Measurements from ENCODE around the gene TM2D3.

The TM2D3 gene

DNA sequence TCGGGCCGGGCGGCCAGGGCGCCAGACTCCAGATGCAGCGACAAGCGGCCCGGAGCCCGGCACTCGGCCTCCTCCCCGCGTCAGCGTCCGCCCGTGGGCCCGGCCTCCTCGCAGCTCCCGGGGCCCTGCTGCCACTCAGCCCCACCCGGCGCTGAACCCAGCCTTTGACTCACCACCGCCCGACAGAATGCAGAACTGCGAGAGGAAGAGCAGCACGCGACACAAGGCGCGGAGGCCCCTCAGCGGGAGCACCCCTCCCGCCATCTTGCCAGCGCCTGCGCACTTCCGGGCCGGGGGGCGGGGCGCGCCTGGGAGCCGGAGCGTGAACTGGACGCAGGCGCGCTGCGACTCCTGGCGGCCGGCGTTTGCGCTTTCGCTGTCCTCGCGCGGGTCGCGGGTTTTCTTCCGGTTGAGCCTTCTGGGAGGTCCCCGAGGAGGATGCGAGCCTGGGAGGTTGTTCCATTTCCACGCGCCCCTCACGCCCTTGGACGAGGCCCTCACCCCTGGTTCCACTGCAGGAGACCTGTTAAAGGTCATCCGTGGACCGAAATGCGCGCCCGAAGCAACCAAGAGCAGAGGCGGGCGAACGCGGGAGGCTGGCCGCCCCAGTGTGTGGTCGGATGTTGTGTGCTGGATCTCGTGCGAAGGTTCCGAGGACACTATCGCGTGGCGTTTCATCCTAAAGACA, at the start of gene TM2D3:
TSS of gene TM2D3 (minus strand) at position 284 of the 688 bp plus-strand sequence. CDS start at position 264, 20 bp downstream.
- peak; percentile 91 for DNase-seq (ENCODE audit: low read depth)

DNA sequence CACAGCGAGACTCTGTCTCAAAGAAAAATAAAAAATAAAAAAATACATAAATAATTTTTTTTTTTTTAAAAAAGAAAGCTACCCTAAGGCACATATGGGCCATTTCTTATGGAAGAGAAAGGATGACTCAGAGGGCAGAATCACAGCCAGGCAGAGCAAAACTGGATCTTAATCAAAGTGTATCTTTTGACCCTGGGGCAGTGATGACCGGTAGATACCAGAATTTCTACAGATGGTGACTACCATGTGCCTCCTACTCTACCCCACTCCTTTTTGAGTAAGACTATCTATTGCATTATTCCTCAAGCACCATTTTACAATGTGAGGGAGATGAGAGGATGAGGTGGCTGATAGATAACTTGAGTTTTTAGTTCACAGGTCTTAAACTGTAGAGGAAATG, 46.1 kb upstream of the TM2D3 start:
- DNase-seq (ENCODE audit: low read depth), result no peak

GRCh38 chr15:101697488-101697887, 45.3 kb upstream of the TM2D3 start:
- DNase-seq (ENCODE audit: low read depth), result no peak

DNA sequence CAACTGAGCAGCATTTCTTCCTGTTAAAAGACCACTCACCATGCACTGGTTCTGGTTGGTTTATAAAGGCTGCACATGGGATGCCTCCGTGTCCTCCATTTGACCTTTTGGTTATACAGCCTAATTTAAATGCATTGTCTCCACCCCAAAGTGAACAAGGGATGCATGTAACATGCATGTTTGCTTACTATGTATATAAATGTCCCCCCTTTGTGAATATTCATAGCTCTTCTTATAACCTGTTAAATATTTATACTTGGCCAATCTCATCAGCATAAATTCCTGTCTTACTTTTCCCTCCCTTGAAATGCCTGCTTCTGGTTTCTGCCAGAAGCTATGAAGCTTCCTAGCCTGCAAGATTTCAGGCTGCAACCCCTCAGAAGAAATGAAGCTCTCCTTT, 44.6 kb upstream of the TM2D3 start:
- no peak for DNase-seq (ENCODE audit: low read depth)

- DNase-seq (ENCODE audit: low read depth), result no peak
Observed at GRCh38 chr15:101694261-101694660, 42.1 kb upstream of the TM2D3 start.

GRCh38 chr15:101692801-101693598, 40.8 kb upstream of the TM2D3 start:
- DNase-seq (ENCODE audit: low read depth), result no peak

DNA sequence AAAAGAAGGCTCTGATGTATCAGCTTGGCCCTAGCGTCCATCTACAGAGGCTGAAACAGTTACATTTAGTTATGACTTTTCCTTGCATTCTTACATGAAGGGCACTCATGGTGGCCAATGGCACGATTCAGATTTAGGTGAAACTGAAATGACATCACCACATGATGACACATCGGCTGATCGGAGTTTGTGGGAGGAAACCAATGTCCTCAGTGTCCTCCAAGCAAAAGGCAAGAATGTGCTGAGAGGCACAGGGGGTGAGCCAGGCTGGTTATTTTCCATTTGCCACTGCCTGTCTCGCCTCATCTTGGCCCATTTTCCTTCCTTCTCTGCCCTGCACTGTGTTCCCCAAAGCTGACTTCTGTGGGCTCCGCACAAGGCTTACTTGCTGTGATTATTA, 37.7 kb upstream of the TM2D3 start:
- no peak for DNase-seq (ENCODE audit: low read depth)

DNA sequence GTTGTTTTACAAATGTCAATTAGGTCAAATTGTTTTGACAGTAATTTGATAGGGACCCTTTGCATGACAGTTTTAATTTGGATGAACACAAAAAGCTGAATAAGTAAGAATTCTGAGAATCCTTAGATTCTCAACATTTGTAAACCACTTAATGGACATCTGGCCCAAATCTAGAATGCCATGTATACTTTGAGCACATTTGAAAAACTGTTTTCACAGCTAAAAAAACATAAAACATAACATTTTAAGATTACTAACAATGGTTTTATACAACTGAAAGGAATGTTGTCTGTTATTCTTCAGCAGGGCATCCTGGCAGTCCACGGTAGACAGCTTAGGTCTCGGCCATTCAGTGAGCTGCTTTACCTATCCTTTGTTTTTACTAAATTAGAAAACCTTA, 34.5 kb upstream of the TM2D3 start:
- no peak for DNase-seq (ENCODE audit: low read depth)

- DNase-seq (ENCODE audit: low read depth), result no peak
Observed at GRCh38 chr15:101684877-101685276, 32.7 kb upstream of the TM2D3 start.

DNA sequence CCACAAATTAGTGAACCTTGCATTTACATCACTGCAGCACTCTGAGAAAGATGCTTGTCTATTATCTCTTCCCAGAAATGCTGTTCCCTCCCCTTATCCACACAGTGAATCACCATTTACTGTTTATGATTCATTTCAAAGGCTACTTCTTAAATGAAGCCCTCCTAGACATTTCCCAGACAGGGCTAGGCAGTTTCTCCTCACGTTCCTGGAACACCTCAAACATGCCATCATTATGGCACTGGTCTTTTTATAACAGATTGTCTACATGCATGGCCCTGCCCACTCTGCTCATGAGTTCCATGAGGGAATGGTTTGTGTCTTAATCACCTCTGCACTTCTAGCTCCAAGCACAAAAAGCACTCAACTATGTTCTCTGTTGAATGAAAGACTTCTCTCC, 32.2 kb upstream of the TM2D3 start:
- DNase-seq (ENCODE audit: low read depth), result no peak

DNA sequence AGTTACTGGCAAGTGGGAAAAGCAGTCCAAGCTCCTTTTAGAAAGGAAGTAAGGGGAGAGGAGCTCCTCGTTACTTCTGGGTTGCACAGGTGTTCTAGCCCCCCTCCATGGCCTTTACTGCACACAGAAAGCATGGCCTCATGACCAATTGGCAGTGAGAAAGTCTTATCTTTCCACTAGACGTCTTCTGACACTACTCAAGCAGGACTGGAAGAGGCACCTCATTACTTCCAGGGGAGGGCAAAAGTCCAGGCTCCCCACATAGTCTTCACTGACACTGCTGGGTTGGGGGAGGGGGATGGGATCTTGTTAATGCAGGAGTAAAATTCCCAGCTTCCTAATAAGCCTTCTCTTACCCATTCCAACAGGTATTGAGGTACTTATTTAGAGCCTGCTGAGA, 27.6 kb upstream of the TM2D3 start:
- no peak for DNase-seq (ENCODE audit: low read depth)

DNA sequence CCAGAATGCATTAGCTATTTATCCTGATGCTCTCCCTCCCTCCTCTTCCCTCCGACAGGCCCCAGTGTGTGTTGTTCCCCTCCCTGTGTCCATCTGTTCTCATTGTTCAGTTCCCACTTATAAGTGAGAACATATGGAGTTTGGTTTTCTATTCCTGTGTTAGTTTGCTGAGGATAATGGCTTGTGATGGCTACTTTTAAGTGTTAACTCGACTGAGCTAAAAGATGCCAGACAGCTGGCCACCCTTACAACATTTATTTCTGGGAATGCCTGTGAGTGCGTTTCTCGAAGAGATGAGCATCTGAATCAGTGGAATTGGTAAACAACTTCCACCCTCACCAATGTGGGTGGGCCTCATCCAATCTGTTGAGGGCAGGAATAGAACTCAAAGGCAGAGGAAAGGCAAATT, 24.7 kb upstream of the TM2D3 start:
- DNase-seq (ENCODE audit: low read depth), result no peak

- no peak for DNase-seq (ENCODE audit: low read depth)
Observed at GRCh38 chr15:101675796-101676582, 23.8 kb upstream of the TM2D3 start.

DNA sequence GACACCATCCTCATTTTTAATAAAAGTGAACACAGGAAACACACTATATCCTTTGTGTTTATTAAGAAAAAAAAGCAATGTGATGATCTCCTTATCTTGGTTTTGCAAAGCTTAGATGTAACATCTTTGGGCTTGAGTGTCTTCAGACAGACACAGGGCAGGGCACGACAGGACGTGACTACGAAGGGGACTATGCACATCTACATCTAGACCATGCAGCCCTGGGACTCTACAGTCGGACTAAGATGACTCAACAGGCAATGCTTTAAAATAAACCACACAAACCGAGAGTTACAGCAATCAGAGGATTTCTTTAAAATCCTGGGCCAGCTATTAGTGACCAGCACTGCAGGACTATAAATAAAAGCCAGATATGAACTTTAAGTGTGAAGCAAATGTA, 22.8 kb upstream of the TM2D3 start:
- no peak for DNase-seq (ENCODE audit: low read depth)

DNA sequence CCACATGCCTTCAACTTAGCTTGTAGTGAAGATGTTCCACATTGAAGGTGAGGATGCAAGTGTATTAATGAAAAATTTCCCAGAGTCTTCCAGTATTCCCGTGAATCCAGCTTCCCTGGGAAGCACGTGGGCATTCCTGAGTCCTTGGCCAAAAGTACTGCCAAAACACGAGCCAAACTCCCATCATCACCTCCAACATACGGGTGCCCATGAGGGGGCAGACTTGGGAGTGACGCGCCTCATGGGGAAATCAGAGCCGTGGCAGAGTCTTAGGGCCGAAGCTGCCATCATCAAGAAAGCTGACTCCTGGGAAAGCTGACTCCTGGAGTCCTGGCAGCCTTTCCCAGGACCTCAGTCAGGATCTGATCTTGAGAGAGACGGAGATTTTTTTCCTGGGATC, 20.1 kb upstream of the TM2D3 start:
- DNase-seq (ENCODE audit: low read depth), result no peak

GRCh38 chr15:101669744-101670143, 17.6 kb upstream of the TM2D3 start:
- DNase-seq (ENCODE audit: low read depth), result no peak

DNA sequence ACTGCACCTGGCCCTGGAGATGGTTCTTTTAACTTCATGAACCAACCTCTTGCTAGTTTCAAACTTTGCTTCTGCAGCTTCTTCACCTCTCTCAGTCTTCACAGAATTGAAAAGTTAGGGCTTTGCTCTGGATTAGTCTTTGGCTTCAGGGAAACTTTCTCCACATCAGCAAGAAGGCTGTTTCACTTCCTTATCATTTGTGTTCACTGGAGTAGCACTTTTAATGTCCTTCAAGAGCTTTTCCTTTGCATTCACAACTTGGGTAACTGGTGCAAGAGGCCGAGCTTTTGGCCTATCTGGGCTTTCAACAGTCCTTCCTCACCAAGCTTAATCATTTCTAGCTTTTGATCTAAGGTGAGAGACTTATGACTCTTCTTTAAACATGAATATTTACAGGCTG, 15.7 kb upstream of the TM2D3 start:
- no peak for DNase-seq (ENCODE audit: low read depth)

GRCh38 chr15:101664303-101664913, 12.2 kb upstream of the TM2D3 start:
- DNase-seq (ENCODE audit: low read depth), result no peak

DNA sequence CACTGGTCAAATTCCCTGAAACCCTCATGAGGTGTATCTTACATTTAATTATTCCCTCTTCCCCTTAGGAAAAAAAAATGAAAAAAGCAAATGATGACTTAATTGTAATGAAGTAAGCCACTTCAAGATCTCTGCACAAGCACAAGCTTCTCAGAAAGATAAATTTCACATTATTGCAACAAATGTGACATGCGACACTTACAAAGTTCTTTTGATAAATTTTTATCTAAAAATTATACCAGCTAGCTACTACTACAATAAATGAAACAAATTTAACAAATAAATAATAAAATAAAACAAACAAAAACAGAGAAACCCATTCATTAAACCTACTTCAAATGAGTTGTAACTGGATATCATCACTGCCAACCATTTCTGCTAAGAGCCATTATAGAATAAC, 10.0 kb upstream of the TM2D3 start:
- DNase-seq (ENCODE audit: low read depth), result no peak

DNA sequence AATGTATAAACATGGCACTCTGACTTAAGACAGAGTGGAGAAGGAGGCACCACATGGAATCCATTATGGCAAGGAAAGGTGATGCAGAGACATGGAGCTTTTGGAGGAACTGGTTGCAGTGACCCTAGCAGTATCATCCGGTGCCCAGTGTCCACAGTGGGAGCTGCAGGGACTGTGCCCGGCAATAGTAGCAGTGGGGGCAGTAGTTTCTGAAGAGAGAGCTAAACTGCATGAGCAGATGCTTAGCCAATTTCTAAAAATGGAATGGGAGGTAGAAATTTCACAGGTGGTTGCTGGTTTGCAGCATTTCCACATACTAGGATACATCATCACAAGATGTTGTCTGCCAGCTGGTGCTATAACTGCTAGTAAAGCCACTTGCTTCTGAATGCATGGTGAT, 7.8 kb upstream of the TM2D3 start:
- no peak for DNase-seq (ENCODE audit: low read depth)

GRCh38 chr15:101657968-101658784, 6.0 kb upstream of the TM2D3 start:
- no peak for DNase-seq (ENCODE audit: low read depth)

DNA sequence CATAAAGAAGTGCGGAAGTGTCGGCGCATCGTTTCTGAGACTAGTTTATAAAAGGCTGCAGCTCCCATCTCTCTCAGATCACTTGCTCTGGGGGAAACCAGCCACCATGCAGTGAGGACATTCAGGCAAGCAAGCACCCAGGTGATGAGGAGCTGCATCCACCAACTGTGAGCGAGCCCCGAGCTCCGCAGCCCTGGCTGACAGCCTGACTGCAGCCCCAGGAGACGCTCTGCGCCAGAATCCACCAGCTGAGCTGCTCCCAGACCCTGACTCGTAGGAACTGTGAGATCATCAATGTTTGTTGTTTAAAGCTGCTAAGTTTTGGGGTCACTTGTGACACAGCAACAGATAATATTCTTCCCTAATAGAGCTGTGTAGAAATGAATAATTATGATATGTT, 5.0 kb upstream of the TM2D3 start:
- DNase-seq (ENCODE audit: low read depth), result no peak
